ENCODE results near the gene IL7R.

Gene IL7R

GRCh38 chr5:35920890-35921289, 64.2 kb downstream of the IL7R start:
- TF ChIP-seq CTCF (IDR thresholded peaks at IDR 0.05; ENCODE audit: control insufficient read depth, extremely low read depth, insufficient read depth), result peak; percentile 53
- H3K4me3 ChIP-seq (ENCODE audit: low read depth, low read length), result no peak overlapping the region
- no peak for DNase-seq (ENCODE audit: low read depth)

- TF ChIP-seq CTCF (IDR thresholded peaks at IDR 0.05; ENCODE audit: control insufficient read depth, extremely low read depth, insufficient read depth), result no peak
- H3K4me3 ChIP-seq (ENCODE audit: low read depth, low read length), result no peak overlapping the region
- DNase-seq (ENCODE audit: low read depth), result no peak
Measured at GRCh38 chr5:35921930-35922329, 65.2 kb downstream of the IL7R start.

- no peak for DNase-seq (ENCODE audit: low read depth)
- no peak overlapping the region for H3K4me3 ChIP-seq (ENCODE audit: low read depth, low read length)
- peak; percentile 44; the same call in 1 of the 2 replicates for TF ChIP-seq CTCF (IDR thresholded peaks at IDR 0.05; ENCODE audit: control insufficient read depth, extremely low read depth, insufficient read depth)
Measured at GRCh38 chr5:35922468-35922867, 65.8 kb downstream of the IL7R start.

- H3K4me3 ChIP-seq (ENCODE audit: low read depth, low read length), result no peak overlapping the region
- no peak for DNase-seq (ENCODE audit: low read depth)
Measured at GRCh38 chr5:35924122-35924949, 67.6 kb downstream of the IL7R start.

GRCh38 chr5:35924950-35925722, 68.4 kb downstream of the IL7R start:
- H3K4me3 ChIP-seq (ENCODE audit: low read depth, low read length), result no peak overlapping the region
- DNase-seq (ENCODE audit: low read depth), result peak; percentile 27
- peak; percentile 96 for TF ChIP-seq CTCF (IDR thresholded peaks at IDR 0.05; ENCODE audit: control insufficient read depth, extremely low read depth, insufficient read depth)

More at GRCh38 chr5:35924122-35924949, 67.6 kb downstream of the IL7R start:
- no peak for TF ChIP-seq CTCF (IDR thresholded peaks at IDR 0.05; ENCODE audit: control insufficient read depth, extremely low read depth, insufficient read depth)

- H3K4me3 ChIP-seq (ENCODE audit: low read depth, low read length), result no peak overlapping the region
- TF ChIP-seq CTCF (IDR thresholded peaks at IDR 0.05; ENCODE audit: control insufficient read depth, extremely low read depth, insufficient read depth), result peak; percentile 88
- DNase-seq (ENCODE audit: low read depth), result no peak
Measured at GRCh38 chr5:35926389-35927051, 69.8 kb downstream of the IL7R start.
